Neural cell (in vitro differentiated cells): ENCODE data around the gene RSPRY1. TPM values are rescaled to one million over a fixed set of nuclear protein-coding genes. Genes with fewer than 3 reads are reported as not detected.

Experiments used
- H2AFZ ChIP-seq: fragments of 200-600, 300-800 bp; sonication (generic), shearing (Covaris generic); 2 replicates; pipeline ENCODE4 v1.6.0; 2014; ENCODE audit warnings: low read depth, mild to moderate bottlenecking, antibody characterized with exemption, low read length, moderate library complexity
- H3F3A ChIP-seq: fragments of 200-600 bp; shearing (Covaris generic); 2 replicates; pipeline ENCODE4 v1.6.1; 2016; ENCODE audit warnings: mild to moderate bottlenecking, moderate library complexity, mixed read lengths, antibody characterized with exemption, low read length; ENCODE audit not compliant: insufficient read depth, poor library complexity, severe bottlenecking
- H3K27ac ChIP-seq: fragments of 200-600, 300-800 bp; sonication (generic), shearing (Covaris generic); 2 replicates; pipeline ENCODE4 v1.5.1; 2014; ENCODE audit warnings: mild to moderate bottlenecking, low read length, moderate library complexity
- H3K27me3 ChIP-seq: fragments of 300-800, 200-600 bp; sonication (generic), shearing (Covaris generic); 2 replicates; pipeline ENCODE4 v1.6.0; 2014; ENCODE audit warnings: mild to moderate bottlenecking, low read depth, low read length, moderate library complexity; ENCODE audit not compliant: insufficient read depth
- H3K36me3 ChIP-seq: fragments of 300-800, 200-600 bp; sonication (generic), shearing (Covaris generic); 2 replicates; pipeline ENCODE4 v1.5.1; 2014; ENCODE audit warnings: mild to moderate bottlenecking, antibody characterized with exemption, low read length, moderate library complexity; ENCODE audit not compliant: insufficient read depth
- H3K4me2 ChIP-seq: fragments of 300-800, 200-600 bp; sonication (generic), shearing (Covaris generic); 2 replicates; pipeline ENCODE4 v1.6.0; 2014; ENCODE audit warnings: mild to moderate bottlenecking, low read length
- H3K4me3 ChIP-seq: fragments of 300-800, 200-600 bp; sonication (generic), shearing (Covaris generic); 2 replicates; pipeline ENCODE4 v1.5.1; 2014; ENCODE audit warnings: mild to moderate bottlenecking, low read length, moderate library complexity
- H3K79me2 ChIP-seq: fragments of 200-600 bp; shearing (Covaris generic); replicated peaks from 2 replicates; pipeline ENCODE4 v1.6.0; 2014; ENCODE audit warnings: mild to moderate bottlenecking, low read length, moderate library complexity; ENCODE audit not compliant: insufficient read depth
- H3K9ac ChIP-seq: fragments of 300-800, 200-600 bp; sonication (generic), shearing (Covaris generic); 2 replicates; pipeline ENCODE4 v1.6.1; 2016; ENCODE audit warnings: mild to moderate bottlenecking, low read length, mixed read lengths
- H3K9me2 ChIP-seq: fragments of 200-600 bp; shearing (Covaris generic); 2 replicates; pipeline ENCODE4 v1.6.1; 2016; ENCODE audit warnings: mild to moderate bottlenecking, low read length, mixed read lengths; ENCODE audit not compliant: insufficient read depth
- H3K9me3 ChIP-seq: fragments of 200-600, 300-800 bp; sonication (generic), shearing (Covaris generic); 2 replicates; pipeline ENCODE4 v1.6.1; 2016; ENCODE audit warnings: mild to moderate bottlenecking, mixed run types, low read length, moderate library complexity, mixed read lengths
- H4K20me1 ChIP-seq: fragments of 200-600 bp; shearing (Covaris generic); 2 replicates; pipeline ENCODE4 v1.6.1; 2016; ENCODE audit warnings: mild to moderate bottlenecking, mixed run types; ENCODE audit not compliant: insufficient read depth
- EP300 ChIP-seq: fragments of 450-650 bp; conservative IDR thresholded peaks from 2 replicates; pipeline ENCODE4 v1.6.1; 2014; ENCODE audit warnings: antibody characterized with exemption, mild to moderate bottlenecking, moderate library complexity; ENCODE audit not compliant: poor library complexity, severe bottlenecking
- EZH2 ChIP-seq: fragments of 200-600, 300-800 bp; shearing (Covaris generic), sonication (generic); IDR thresholded peaks from 2 replicates; pipeline ENCODE4 v1.6.1; 2014; ENCODE audit warnings: antibody characterized with exemption, low read length, borderline replicate concordance, mild to moderate bottlenecking; ENCODE audit not compliant: insufficient read depth, poor library complexity, severe bottlenecking
- MXI1 ChIP-seq: fragments of 450-650 bp; conservative IDR thresholded peaks from 2 replicates; pipeline ENCODE4 v1.6.1; 2014; ENCODE audit warnings: antibody characterized with exemption, mild to moderate bottlenecking; ENCODE audit not compliant: poor library complexity, severe bottlenecking
- POLR2AphosphoS5 ChIP-seq: IDR thresholded peaks from 2 replicates; pipeline ENCODE4 v1.6.1; 2012
- RAD21 ChIP-seq: fragments of 450-650 bp; conservative IDR thresholded peaks from 2 replicates; pipeline ENCODE4 v1.6.1; 2014; ENCODE audit warnings: antibody characterized with exemption, mild to moderate bottlenecking, moderate library complexity
- SMC3 ChIP-seq: fragments of 450-650 bp; conservative IDR thresholded peaks from 2 replicates; pipeline ENCODE4 v1.6.1; 2014; ENCODE audit warnings: antibody characterized with exemption, mild to moderate bottlenecking, moderate library complexity; ENCODE audit not compliant: poor library complexity
- TAF1 ChIP-seq: IDR thresholded peaks from 2 replicates; pipeline ENCODE4 v1.6.1; 2012; ENCODE audit warnings: low read depth
- polyA plus RNA-seq: library from polyadenylated mRNA; depleted of rRNA; stranded (reverse); fragments of >200 nt; gene quantifications from 2 replicates; pipeline ENCODE4 v1.2.3, GENCODE V29; 2014
- TF ChIP-seq, protein P1 (sequence below): fragments of 450-650 bp; IDR thresholded peaks from 2 replicates; pipeline ENCODE4 v1.5.1; 2014; ENCODE audit warnings: antibody characterized with exemption, mild to moderate bottlenecking, moderate library complexity; ENCODE audit not compliant: poor library complexity, severe bottlenecking
- TF ChIP-seq, protein P2 (sequence below): IDR thresholded peaks from 2 replicates; pipeline ENCODE4 v1.6.1; 2012; ENCODE audit warnings: borderline replicate concordance

Gene RSPRY1
- polyA plus RNA-seq, 1 donor from 2014 or later: 62.0 TPM

DNA sequence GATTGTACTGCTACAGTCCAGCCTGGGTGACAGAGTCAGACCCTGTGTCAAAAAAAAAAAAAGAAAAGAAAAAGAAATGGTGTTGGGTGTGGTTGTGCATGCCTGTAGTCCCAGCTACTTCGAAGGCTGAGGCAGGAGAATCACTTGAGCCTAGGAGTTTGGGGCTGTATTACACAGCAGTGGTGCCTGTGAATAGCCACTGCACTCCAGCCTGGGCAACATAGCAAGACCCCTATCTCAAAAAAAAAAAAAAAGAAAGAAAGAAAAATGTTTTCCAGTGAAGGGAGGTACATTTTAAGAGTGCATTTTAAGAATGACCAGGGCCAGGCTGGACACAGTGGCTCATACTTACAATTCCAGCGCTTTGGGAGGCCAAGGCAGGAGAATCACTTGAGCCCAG lies 65.2 kb downstream of the RSPRY1 start:
- Histone ChIP-seq H4K20me1 (no peaks in the 10 kb centered on the region), H3K27me3 (no peaks in the 10 kb centered on the region), H3K9me3 (no peaks in the 10 kb centered on the region), H3K27ac (no peak overlapping the region), H3K36me3 (peaks cover 14% of the 10 kb centered on the region), H3K4me3 (no peak overlapping the region), H3K9ac (no peak overlapping the region), H3K9me2 (no peaks in the 10 kb centered on the region), H2AFZ (no peak overlapping the region), H3K79me2 (peaks cover 6% of the 10 kb centered on the region), H3K4me2 (no peak overlapping the region), H3F3A (no peaks in the 10 kb centered on the region)
- no peak for TF ChIP-seq POLR2AphosphoS5
- TF ChIP-seq, protein P1, sequence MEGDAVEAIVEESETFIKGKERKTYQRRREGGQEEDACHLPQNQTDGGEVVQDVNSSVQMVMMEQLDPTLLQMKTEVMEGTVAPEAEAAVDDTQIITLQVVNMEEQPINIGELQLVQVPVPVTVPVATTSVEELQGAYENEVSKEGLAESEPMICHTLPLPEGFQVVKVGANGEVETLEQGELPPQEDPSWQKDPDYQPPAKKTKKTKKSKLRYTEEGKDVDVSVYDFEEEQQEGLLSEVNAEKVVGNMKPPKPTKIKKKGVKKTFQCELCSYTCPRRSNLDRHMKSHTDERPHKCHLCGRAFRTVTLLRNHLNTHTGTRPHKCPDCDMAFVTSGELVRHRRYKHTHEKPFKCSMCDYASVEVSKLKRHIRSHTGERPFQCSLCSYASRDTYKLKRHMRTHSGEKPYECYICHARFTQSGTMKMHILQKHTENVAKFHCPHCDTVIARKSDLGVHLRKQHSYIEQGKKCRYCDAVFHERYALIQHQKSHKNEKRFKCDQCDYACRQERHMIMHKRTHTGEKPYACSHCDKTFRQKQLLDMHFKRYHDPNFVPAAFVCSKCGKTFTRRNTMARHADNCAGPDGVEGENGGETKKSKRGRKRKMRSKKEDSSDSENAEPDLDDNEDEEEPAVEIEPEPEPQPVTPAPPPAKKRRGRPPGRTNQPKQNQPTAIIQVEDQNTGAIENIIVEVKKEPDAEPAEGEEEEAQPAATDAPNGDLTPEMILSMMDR: no peak
- TF ChIP-seq, protein P2, sequence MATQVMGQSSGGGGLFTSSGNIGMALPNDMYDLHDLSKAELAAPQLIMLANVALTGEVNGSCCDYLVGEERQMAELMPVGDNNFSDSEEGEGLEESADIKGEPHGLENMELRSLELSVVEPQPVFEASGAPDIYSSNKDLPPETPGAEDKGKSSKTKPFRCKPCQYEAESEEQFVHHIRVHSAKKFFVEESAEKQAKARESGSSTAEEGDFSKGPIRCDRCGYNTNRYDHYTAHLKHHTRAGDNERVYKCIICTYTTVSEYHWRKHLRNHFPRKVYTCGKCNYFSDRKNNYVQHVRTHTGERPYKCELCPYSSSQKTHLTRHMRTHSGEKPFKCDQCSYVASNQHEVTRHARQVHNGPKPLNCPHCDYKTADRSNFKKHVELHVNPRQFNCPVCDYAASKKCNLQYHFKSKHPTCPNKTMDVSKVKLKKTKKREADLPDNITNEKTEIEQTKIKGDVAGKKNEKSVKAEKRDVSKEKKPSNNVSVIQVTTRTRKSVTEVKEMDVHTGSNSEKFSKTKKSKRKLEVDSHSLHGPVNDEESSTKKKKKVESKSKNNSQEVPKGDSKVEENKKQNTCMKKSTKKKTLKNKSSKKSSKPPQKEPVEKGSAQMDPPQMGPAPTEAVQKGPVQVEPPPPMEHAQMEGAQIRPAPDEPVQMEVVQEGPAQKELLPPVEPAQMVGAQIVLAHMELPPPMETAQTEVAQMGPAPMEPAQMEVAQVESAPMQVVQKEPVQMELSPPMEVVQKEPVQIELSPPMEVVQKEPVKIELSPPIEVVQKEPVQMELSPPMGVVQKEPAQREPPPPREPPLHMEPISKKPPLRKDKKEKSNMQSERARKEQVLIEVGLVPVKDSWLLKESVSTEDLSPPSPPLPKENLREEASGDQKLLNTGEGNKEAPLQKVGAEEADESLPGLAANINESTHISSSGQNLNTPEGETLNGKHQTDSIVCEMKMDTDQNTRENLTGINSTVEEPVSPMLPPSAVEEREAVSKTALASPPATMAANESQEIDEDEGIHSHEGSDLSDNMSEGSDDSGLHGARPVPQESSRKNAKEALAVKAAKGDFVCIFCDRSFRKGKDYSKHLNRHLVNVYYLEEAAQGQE: no peak
- TF ChIP-seq EZH2: no peak
- TF ChIP-seq EP300: no peak
- no peak for TF ChIP-seq MXI1
- TF ChIP-seq SMC3: no peak
- no peak for TF ChIP-seq TAF1

DNA sequence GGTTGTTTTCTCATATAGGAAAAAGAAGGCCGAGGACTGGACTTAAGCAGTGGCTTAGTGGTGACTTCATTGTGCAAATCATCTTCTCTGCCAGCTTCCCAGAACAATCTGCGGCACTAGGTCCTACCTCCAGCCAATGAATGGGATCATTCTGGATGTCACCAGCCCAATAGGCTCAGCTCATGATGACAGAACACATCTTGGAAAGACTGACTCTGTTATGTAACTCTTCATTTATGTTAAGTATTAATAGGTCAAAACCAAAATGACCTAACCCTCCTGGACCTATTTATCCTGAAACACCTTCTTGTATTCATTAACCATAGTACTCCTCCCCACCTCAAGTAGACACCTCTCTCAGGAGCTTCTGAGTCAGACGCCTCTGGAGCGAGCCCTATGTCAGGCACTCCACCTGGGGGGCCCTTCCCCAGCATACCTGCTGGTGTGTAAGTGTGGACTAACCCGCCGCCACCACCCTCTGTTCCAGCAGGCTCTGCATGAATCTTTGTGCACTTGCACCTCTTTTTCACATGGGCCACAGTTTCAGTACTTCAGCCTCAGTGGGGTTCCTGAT lies 66.1 kb downstream of the RSPRY1 start:
- no peaks in the 10 kb centered on the region for H3K27me3 ChIP-seq
- H3K4me3 ChIP-seq: no peak overlapping the region
- no peak overlapping the region for H3K4me2 ChIP-seq
- H3K27ac ChIP-seq: no peak overlapping the region
- no peaks in the 10 kb centered on the region for H3K79me2 ChIP-seq
- no peaks in the 10 kb centered on the region for H4K20me1 ChIP-seq
- H3F3A ChIP-seq: no peaks in the 10 kb centered on the region
- H3K9ac ChIP-seq: no peak overlapping the region
- peaks cover 14% of the 10 kb centered on the region for H3K36me3 ChIP-seq
- no peaks in the 10 kb centered on the region for H3K9me2 ChIP-seq
- no peaks in the 10 kb centered on the region for H3K9me3 ChIP-seq
- TF ChIP-seq EZH2 (no peak), SMC3 (no peak), POLR2AphosphoS5 (no peak), TAF1 (no peak), EP300 (no peak), MXI1 (no peak), RAD21 (no peak)
- TF ChIP-seq, protein P1: no peak
- TF ChIP-seq, protein P2: no peak
- H2AFZ ChIP-seq: no peak overlapping the region
